GM10266 (cell line): ENCODE measurements around the gene METTL14.
A peak's percentile ranks its signal among the peaks of the same experiment; 100 is the strongest.

Experiments
- DNase-seq: peaks from one replicate; pipeline ENCODE4 v3.0.0; 2012; ENCODE audit errors: extremely low spot score
- TF ChIP-seq, protein P1 (sequence below): IDR thresholded peaks from 2 replicates; pipeline ENCODE4 v1.5.1; 2012; ENCODE audit warnings: mild to moderate bottlenecking, low read depth; ENCODE audit not compliant: control insufficient read depth, insufficient read depth; ENCODE audit errors: missing control alignments

The METTL14 gene

DNA sequence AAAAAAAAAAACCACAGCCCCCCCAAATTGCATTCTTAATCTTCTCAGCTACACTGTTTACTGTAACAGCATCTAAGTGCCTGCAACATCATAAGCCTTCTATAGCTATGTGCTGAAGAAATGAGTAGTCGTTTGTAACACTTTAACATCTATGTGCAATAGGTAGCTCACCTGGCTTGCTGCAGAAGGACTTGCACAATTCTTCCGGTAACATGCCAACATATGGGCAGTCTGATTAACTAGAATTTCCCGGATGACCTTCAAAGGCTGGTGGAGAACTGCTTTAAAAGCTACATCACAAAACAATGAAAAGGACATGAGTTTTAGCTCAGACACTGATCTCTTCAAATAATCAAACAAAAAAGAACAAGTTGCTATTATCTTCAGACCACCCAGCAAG, 52.9 kb downstream of the METTL14 start:
- no peak for DNase-seq
- TF ChIP-seq, protein P1, sequence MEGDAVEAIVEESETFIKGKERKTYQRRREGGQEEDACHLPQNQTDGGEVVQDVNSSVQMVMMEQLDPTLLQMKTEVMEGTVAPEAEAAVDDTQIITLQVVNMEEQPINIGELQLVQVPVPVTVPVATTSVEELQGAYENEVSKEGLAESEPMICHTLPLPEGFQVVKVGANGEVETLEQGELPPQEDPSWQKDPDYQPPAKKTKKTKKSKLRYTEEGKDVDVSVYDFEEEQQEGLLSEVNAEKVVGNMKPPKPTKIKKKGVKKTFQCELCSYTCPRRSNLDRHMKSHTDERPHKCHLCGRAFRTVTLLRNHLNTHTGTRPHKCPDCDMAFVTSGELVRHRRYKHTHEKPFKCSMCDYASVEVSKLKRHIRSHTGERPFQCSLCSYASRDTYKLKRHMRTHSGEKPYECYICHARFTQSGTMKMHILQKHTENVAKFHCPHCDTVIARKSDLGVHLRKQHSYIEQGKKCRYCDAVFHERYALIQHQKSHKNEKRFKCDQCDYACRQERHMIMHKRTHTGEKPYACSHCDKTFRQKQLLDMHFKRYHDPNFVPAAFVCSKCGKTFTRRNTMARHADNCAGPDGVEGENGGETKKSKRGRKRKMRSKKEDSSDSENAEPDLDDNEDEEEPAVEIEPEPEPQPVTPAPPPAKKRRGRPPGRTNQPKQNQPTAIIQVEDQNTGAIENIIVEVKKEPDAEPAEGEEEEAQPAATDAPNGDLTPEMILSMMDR, result no peak

DNA sequence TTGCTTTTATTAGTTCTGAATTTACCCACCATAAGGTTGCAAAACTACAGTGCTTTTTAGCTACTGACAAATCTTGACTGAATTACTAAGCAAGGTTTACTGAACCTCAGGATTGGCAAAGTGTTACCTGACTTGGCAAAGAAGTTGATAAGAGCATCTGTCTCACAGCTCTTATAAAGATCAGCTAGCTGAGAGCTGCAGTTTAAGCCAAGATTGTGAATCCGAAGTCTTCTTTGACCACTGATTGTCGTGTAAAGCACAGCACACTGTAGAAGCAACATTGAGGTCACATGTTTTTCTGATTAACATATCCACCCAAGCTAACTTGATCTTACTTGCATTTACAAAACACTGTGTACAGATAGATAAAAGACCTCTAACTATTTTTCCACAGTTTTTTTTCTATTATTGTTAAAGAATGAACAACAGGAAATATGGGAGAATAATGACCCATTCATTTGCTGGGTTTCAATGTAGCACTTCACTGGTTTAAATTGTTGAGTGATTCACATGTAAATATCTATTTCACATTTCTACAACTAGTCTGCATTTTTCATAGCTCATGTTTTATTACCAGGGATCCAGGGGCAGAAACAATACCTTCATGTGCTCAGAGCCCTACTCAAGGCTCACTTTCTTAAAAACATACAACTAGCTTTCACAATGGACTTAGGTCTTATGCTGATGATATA, 54.0 kb downstream of the METTL14 start:
- DNase-seq, result no peak
- TF ChIP-seq, protein P1, result no peak

DNA sequence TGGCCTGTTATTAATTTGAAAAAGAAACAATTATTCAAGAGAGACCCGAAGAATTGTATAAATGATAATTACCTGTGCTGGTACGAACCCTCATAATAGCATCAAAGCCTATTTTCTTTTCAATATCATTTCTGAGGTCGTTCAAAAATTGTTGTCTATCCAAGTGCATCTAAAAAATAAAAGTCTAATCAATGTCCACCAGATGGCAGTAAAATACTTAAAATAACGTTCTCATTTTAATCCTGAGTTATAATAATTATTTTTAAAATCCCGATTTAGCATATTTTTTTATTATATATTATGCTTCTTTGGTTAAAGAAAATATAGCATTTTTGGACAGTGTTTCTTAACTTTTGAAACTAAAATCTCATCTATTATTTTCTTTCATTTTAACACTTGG, 55.7 kb downstream of the METTL14 start:
- no peak for DNase-seq
- TF ChIP-seq, protein P1, result peak; percentile 22

DNA sequence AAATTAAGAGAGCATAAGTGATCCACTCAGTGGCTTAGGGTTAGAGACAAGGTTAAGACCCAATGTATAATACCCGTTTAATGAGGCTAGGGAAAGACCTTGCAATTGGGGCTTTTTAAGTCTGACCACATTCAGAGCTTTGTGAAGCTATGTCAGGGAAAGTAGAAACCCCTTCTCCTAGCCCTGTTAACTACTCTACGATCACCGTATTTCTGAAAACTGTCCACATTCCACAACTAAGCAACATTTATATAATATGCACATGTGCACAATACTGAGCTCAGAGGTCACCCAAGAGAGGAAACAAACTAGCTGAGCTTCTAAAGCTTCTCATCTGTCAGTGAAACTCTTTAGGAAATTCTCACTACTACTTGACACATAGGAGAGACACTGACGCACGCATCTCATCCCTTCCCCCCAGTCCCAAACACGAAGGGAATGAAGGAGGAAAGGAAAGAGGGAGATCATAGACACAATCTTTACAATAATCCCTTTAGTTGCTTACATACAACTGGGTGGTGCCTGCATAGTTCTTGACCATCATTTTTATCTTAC, 56.2 kb downstream of the METTL14 start:
- TF ChIP-seq, protein P1, result no peak
- DNase-seq, result no peak

DNA sequence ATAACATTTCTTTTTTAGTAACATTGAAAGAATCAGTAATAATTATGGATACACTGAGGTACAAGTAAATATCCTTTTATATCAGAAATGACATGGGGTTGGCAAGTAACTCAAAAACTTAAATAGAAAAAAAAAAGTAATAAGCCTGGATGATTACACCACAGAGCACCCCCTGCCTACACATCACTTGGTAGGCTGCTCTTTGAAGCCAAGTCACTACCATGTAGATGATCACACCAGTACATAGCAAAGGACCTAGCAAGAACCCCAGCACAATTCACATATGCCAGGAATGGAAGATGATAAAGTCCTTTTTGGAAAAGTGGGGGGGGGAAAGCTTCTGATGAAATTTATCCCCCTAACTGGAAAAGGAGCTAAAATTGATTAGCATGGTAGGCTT, 56.9 kb downstream of the METTL14 start:
- no peak for DNase-seq
- TF ChIP-seq, protein P1, result no peak

DNA sequence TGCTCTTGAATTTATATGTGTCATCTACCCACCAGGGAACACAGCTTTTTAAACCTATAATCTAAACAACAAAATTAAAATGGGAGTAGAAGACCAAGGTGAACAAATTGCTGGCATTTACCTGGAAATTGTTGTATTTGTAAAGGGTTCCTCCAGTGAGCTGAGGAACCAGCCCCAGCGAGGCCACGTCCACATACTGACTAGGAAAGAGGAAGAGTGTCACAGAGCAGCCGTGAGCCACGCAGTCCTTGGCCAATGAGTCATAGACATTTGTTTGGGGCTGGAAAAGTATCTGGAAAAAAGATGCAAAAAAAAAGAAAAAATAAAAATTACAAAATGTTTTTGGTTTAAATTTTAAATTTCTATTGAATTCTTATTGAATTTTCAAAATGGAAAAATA, 58.7 kb downstream of the METTL14 start:
- DNase-seq, result no peak
- TF ChIP-seq, protein P1, result no peak

DNA sequence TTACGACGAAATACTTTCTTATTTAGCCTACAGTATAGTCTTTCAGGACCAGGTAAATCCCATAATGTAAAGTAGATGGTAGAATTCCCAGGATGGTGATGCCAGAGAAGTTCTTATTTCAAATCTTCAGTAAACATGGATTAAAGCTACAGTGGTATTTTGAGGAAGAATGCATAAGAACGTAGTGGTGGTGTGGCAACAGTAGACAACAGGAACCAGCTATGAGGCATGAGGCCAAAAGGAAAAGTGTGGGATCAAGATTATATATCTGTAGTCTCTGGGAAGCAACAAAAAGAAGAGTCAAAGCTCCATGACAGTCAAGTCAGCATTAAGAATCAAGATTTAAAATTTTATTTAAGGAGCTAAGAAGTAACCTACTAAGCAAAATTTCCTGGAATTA, 60.2 kb downstream of the METTL14 start:
- no peak for DNase-seq
- TF ChIP-seq, protein P1, result no peak
